H1 (cell line): ENCODE results near the gene COL20A1. TPM values are rescaled to one million over a fixed set of nuclear protein-coding genes. Genes with fewer than 3 reads are reported as not detected.

Experiments used
- CTCF ChIA-PET: fragments of 300-600 bp; sonication (Branson Sonifier 250); formaldehyde crosslinking; loops from one replicate; lab custom pipeline; 2021; ENCODE audit not compliant: partially characterized antibody; lab: Charles Lee
- POLR2A ChIA-PET: fragments of 300-600 bp; sonication (Branson Sonifier 250); formaldehyde crosslinking; loops from one replicate; lab custom pipeline; 2021; ENCODE audit warnings: inconsistent platforms; ENCODE audit not compliant: partially characterized antibody; lab: Charles Lee
- DNase-seq, 2 experiments: peaks; one replicate each; pipeline versions ENCODE4 v3.0.0 to v3.0.0-alpha.2; 2010 to 2022; ENCODE audit warnings: low spot score in 2 of 2, low read depth in 1 of 2, mixed read lengths in 1 of 2
- FAIRE-seq: peaks from 2 replicates; lab custom pipeline; 2011; peaks lifted over from hg19 to GRCh38; lab: Jason Lieb, UNC
- H2AFZ ChIP-seq: 2 replicates; pipeline ENCODE4 v1.8.1; 2012; ENCODE audit warnings: low read length, inconsistent platforms
- H2AK5ac ChIP-seq: 2 replicates; pipeline ENCODE4 v1.6.1; 2013; ENCODE audit warnings: low read depth, low read length
- H2BK120ac ChIP-seq: replicated peaks from 2 replicates; pipeline ENCODE3; 2013; ENCODE audit warnings: low read depth, low read length, inconsistent platforms
- H2BK12ac ChIP-seq: 2 replicates; pipeline ENCODE4 v1.6.1; 2013; ENCODE audit warnings: low read depth, low read length
- H2BK15ac ChIP-seq: 2 replicates; pipeline ENCODE4 v1.6.1; 2013; ENCODE audit warnings: low read length
- H2BK20ac ChIP-seq: 2 replicates; pipeline ENCODE4 v1.6.1; 2013; ENCODE audit warnings: low read length
- H2BK5ac ChIP-seq: 2 replicates; pipeline ENCODE4 v1.6.1; 2013; ENCODE audit warnings: low read depth, low read length
- H3K14ac ChIP-seq: 2 replicates; pipeline ENCODE4 v1.6.1; 2013; ENCODE audit warnings: inconsistent platforms; ENCODE audit not compliant: insufficient read length
- H3K18ac ChIP-seq: 2 replicates; pipeline ENCODE4 v1.6.1; 2013; ENCODE audit warnings: low read length; ENCODE audit errors: extremely low read depth
- H3K23ac ChIP-seq: 2 replicates; pipeline ENCODE4 v1.6.1; 2013; ENCODE audit warnings: inconsistent platforms; ENCODE audit not compliant: insufficient read length
- H3K23me2 ChIP-seq: 2 replicates; pipeline ENCODE4 v1.6.1; 2013; ENCODE audit warnings: low read depth, low read length
- H3K27ac ChIP-seq: 2 replicates; pipeline ENCODE4 v1.6.1; 2011; ENCODE audit warnings: low read depth, low read length, inconsistent platforms
- H3K27me3 ChIP-seq, 4 experiments: replicated peaks in 1 of 4; 1 replicate in 1 of 4; 2 replicates in 3 of 4; pipeline versions ENCODE4 v1.6.1 to v1.8.1; 2011 to 2013; ENCODE audit warnings: low read length in 3 of 4, mild to moderate bottlenecking in 3 of 4, inconsistent platforms in 2 of 4, mixed read lengths in 2 of 4, moderate library complexity in 1 of 4; ENCODE audit not compliant: control insufficient read depth in 3 of 4, insufficient read depth in 3 of 4; ENCODE audit errors: extremely low read depth in 1 of 4
- H3K36me3 ChIP-seq, 4 experiments: 2 replicates each; pipeline versions ENCODE4 v1.6.1 to v1.8.1; 2011 to 2013; ENCODE audit warnings: mild to moderate bottlenecking in 4 of 4, low read length in 3 of 4, moderate library complexity in 2 of 4, control low read depth in 1 of 4, inconsistent platforms in 1 of 4; ENCODE audit not compliant: insufficient read depth in 4 of 4, control insufficient read depth in 2 of 4
- H3K4ac ChIP-seq: replicated peaks from 2 replicates; pipeline ENCODE3; 2013; ENCODE audit warnings: low read length, low read depth, mixed read lengths, inconsistent platforms; ENCODE audit not compliant: insufficient read length
- H3K4me1 ChIP-seq, 4 experiments: replicated peaks in 1 of 4; 1 replicate in 1 of 4; 2 replicates in 3 of 4; pipeline versions ENCODE4 v1.6.1 to v1.8.1; 2011 to 2013; ENCODE audit warnings: low read length in 3 of 4, inconsistent platforms in 2 of 4, mixed read lengths in 1 of 4; ENCODE audit not compliant: insufficient read depth in 4 of 4, control insufficient read depth in 3 of 4
- H3K4me2 ChIP-seq, 2 experiments: 2 replicates each; pipeline versions ENCODE4 v1.6.1 to v1.8.1; 2011 to 2013; ENCODE audit warnings: low read depth in 2 of 2, low read length in 2 of 2, control low read depth in 1 of 2, inconsistent platforms in 1 of 2, mild to moderate bottlenecking in 1 of 2; ENCODE audit not compliant: insufficient read depth in 1 of 2
- H3K4me3 ChIP-seq, 4 experiments: fragments of 200-600, 300-600 bp in 1 of 4; sonication (generic), shearing (Covaris generic), sonication (Bioruptor Twin) in 1 of 4; 2 replicates each; pipeline versions ENCODE4 v1.5.1 to v1.8.1; 2011 to 2016; ENCODE audit warnings: low read length in 4 of 4, low read depth in 3 of 4, control low read depth in 2 of 4, inconsistent platforms in 2 of 4, mild to moderate bottlenecking in 2 of 4, mixed read lengths in 1 of 4, moderate library complexity in 1 of 4; ENCODE audit not compliant: insufficient read depth in 2 of 4; ENCODE audit errors: extremely low read depth in 1 of 4
- H3K56ac ChIP-seq: replicated peaks from 2 replicates; pipeline ENCODE3; 2013; ENCODE audit warnings: low read depth, mild to moderate bottlenecking, mixed read lengths, low read length, inconsistent platforms; ENCODE audit not compliant: insufficient read length
- H3K79me1 ChIP-seq: 2 replicates; pipeline ENCODE4 v1.6.1; 2013; ENCODE audit warnings: low read depth, low read length, control low read depth
- H3K79me2 ChIP-seq, 2 experiments: 2 replicates each; pipeline versions ENCODE4 v1.6.1 to v1.8.1; 2012 to 2013; ENCODE audit warnings: low read length in 2 of 2, mild to moderate bottlenecking in 2 of 2, inconsistent platforms in 1 of 2; ENCODE audit not compliant: insufficient read depth in 2 of 2, control insufficient read depth in 1 of 2
- H3K9ac ChIP-seq, 4 experiments: replicated peaks in 1 of 4; 1 replicate in 1 of 4; 2 replicates in 3 of 4; pipeline versions ENCODE4 v1.6.1 to v1.8.1; 2011 to 2013; ENCODE audit warnings: low read depth in 3 of 4, low read length in 3 of 4, control low read depth in 2 of 4, mild to moderate bottlenecking in 2 of 4, moderate library complexity in 2 of 4, inconsistent platforms in 1 of 4; ENCODE audit errors: extremely low read depth in 1 of 4
- H3K9me3 ChIP-seq, 2 experiments: 2 replicates each; pipeline versions ENCODE4 v1.6.1 to v1.8.1; 2012 to 2013; ENCODE audit warnings: mild to moderate bottlenecking in 2 of 2, moderate library complexity in 2 of 2, control low read depth in 1 of 2, inconsistent platforms in 1 of 2, low read depth in 1 of 2, low read length in 1 of 2, mixed read lengths in 1 of 2; ENCODE audit not compliant: insufficient read depth in 2 of 2
- H4K20me1 ChIP-seq, 2 experiments: replicated peaks in 1 of 2; 2 replicates each; pipeline versions ENCODE3 to v1.8.1; 2011 to 2013; ENCODE audit warnings: inconsistent platforms in 2 of 2, low read length in 2 of 2, mild to moderate bottlenecking in 1 of 2; ENCODE audit not compliant: insufficient read depth in 2 of 2, control insufficient read depth in 1 of 2
- H4K5ac ChIP-seq: 2 replicates; pipeline ENCODE4 v1.6.1; 2013; ENCODE audit warnings: low read length, low read depth, mixed read lengths, inconsistent platforms; ENCODE audit not compliant: insufficient read length
- H4K8ac ChIP-seq: 2 replicates; pipeline ENCODE4 v1.8.0; 2013; ENCODE audit warnings: mild to moderate bottlenecking, moderate library complexity, low read length, inconsistent platforms; ENCODE audit not compliant: insufficient read depth; ENCODE audit errors: extremely low read depth
- H4K91ac ChIP-seq: replicated peaks from 2 replicates; pipeline ENCODE3; 2013; ENCODE audit warnings: low read length, mixed read lengths, inconsistent platforms; ENCODE audit not compliant: insufficient read length
- BCL11A ChIP-seq, 2 experiments: IDR thresholded peaks; one replicate each; pipeline ENCODE4 v1.6.1; 2011; ENCODE audit warnings: low read depth in 2 of 2, low read length in 2 of 2, mild to moderate bottlenecking in 2 of 2
- CBX5 ChIP-seq: fragments of 300-800, 300-1000 bp; sonication (generic); IDR thresholded peaks from 2 replicates; pipeline ENCODE4 v1.7.1; 2016; ENCODE audit warnings: antibody characterized with exemption, low read length, low read depth
- CEBPB ChIP-seq: IDR thresholded peaks from 2 replicates; pipeline ENCODE4 v1.6.1; 2012; ENCODE audit warnings: low read depth, low read length
- GABPA ChIP-seq: IDR thresholded peaks from 2 replicates; pipeline ENCODE4 v1.6.1; 2011; ENCODE audit warnings: mild to moderate bottlenecking, low read length, moderate library complexity, borderline replicate concordance; ENCODE audit not compliant: insufficient read depth
- KDM4A ChIP-seq: IDR thresholded peaks from one replicate; pipeline ENCODE4 v1.7.1; 2012; ENCODE audit warnings: low read depth, mild to moderate bottlenecking, moderate library complexity, low read length, inconsistent platforms; ENCODE audit not compliant: severe bottlenecking
- POLR2A ChIP-seq, 2 experiments: IDR thresholded peaks; 1 replicate in 1 of 2; 2 replicates in 1 of 2; pipeline ENCODE4 v1.6.1; 2011; ENCODE audit warnings: low read depth in 2 of 2, low read length in 2 of 2, mild to moderate bottlenecking in 2 of 2; ENCODE audit errors: control extremely low read depth in 1 of 2
- RAD21 ChIP-seq, 2 experiments: IDR thresholded peaks in 1 of 2; conservative IDR thresholded peaks in 1 of 2; 2 replicates each; pipeline ENCODE4 v1.6.1; 2011; ENCODE audit warnings: low read depth in 2 of 2, low read length in 2 of 2, improper control_type of control experiment in 1 of 2, inconsistent platforms in 1 of 2, mild to moderate bottlenecking in 1 of 2, moderate library complexity in 1 of 2
- SAP30 ChIP-seq: fragments of 300-600 bp; sonication (generic); IDR thresholded peaks from 2 replicates; pipeline ENCODE4 v1.7.1; 2012; ENCODE audit warnings: low read length, moderate library complexity, mild to moderate bottlenecking, inconsistent platforms; ENCODE audit not compliant: insufficient read depth, insufficient replicate concordance
- SIX5 ChIP-seq: IDR thresholded peaks from 2 replicates; pipeline ENCODE4 v1.6.1; 2011; ENCODE audit warnings: mild to moderate bottlenecking, low read depth, low read length
- WGBS, 2 experiments: shearing (Covaris generic) in 1 of 2; methylation state at CpG; one replicate each; pipeline versions ENCODE4 v1.1.6 to v1.1.7; 2013 to 2015; ENCODE audit warnings: low lambda C conversion rate in 2 of 2, mixed read lengths in 2 of 2, inconsistent platforms in 1 of 2, low coverage in 1 of 2, missing lambda C conversion rate in 1 of 2; ENCODE audit not compliant: insufficient replicate concordance in 2 of 2, insufficient coverage in 1 of 2, insufficient read length in 1 of 2; ENCODE audit errors: extremely low coverage in 1 of 2, missing lambda C conversion rate in 1 of 2; 5-methylcytosine and 5-hydroxymethylcytosine counted together
- polyA plus RNA-seq, 7 experiments: library from polyadenylated mRNA; depleted of rRNA in 3 of 7; stranded (reverse) in 5 of 7; unstranded in 2 of 7; fragments of >200 nt in 5 of 7; fragments of 200-250 nt in 2 of 7; gene quantifications; 1 replicate in 5 of 7; 2 replicates in 1 of 7; 4 replicates in 1 of 7; pipeline versions ENCODE4 v1.2.1 to v1.2.3, GENCODE V29; 2011 to 2013; ENCODE audit warnings: missing spikeins in 2 of 7, mixed read lengths in 2 of 7
- total RNA-seq: library from RNA; stranded (reverse); fragmentation: NEBNext Ultra II Directional; extraction: Animal tissue kit (Norgen Biotek cat#: 25700); gene quantifications from 2 replicates; pipeline ENCODE4 v1.2.1, GENCODE V29; 2021
- TF ChIP-seq, protein P1 (sequence below): IDR thresholded peaks from 2 replicates; pipeline ENCODE4 v1.6.1; 2012; ENCODE audit warnings: inconsistent platforms

COL20A1 gene
- total and polyA plus RNA-seq, 2 of the 8 experiments (the other 6 are each of a cell fraction or from before 2014, with no cell fraction given), result 0.19 to 0.21 TPM

DNA sequence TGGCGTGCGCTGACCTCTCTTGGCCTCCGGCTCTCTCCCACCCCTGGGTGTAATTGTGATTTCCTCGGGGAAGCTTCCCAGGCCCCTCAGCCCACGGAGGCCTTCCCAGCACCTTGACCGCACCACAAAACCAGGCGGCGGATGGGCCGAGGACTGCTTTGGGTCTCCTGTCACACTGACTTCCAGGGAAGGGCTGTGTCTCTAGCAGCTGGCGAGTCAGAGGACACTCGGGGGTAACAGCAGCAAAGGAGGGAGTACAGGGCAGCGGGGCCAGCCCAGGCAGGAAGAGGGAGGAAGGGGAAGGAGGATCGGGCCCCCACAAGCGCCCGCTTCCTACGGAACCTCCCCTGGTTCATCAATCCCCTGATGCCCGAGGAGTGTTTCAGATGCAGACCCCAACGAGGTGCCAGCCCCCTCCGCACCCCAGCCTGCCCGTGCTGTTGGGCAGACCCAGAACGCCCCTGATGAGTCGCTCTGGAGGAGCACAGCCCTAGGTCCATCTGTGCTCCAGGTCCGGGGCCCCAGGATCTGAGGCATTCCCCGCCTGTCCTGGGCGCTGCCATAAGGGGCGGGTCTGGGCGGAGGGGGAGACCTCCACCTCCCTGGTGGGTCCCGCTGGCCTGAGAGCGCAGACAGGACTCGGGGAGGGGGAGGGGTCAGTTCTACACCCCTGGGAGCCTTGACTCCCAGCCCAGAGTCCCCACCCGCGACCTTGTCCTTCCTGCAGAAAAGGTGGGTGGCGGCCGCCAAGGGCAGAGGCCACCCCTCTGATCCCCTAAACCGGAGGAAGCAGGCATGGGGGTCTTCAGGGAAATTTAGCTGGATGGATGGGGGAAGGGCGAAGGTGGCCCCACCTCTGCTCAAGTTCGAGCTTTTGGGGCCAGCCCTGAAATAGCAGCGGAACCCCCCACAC, 67.2 kb downstream of the COL20A1 start:
- no peak overlapping the region; the same call in 1 of the 2 replicates for H2AFZ ChIP-seq
- DNase-seq, result no peak
- TF ChIP-seq RAD21 (IDR thresholded peaks at IDR 0.05 in 1 of 2, conservative IDR thresholded peaks at IDR 0.05 in 1 of 2; ENCODE audit: low read depth in 2 of 2, low read length in 2 of 2) (no peak), SAP30 (no peak), SIX5 (no peak), CEBPB (no peak), CBX5 (no peak), KDM4A (no peak), GABPA (0 out of 2 replicates have a peak, but pooled peaks have one; percentile 10), POLR2A (IDR thresholded peaks at IDR 0.05; ENCODE audit: control extremely low read depth in 1 of 2, low read depth in 2 of 2, low read length in 2 of 2) (no peak), BCL11A (IDR thresholded peaks at IDR 0.05; ENCODE audit: low read depth in 2 of 2, low read length in 2 of 2) (no peak)
- TF ChIP-seq, protein P1, sequence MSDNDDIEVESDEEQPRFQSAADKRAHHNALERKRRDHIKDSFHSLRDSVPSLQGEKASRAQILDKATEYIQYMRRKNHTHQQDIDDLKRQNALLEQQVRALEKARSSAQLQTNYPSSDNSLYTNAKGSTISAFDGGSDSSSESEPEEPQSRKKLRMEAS, result no peak

More for the DNA sequence above, 67.2 kb downstream of the COL20A1 start:
- whole genome bisulfite sequencing, 2 experiments, result 44% methylated on average over 28 of the region's 38 CpGs; no CpG with 5 or more reads in 1 of the 2 experiments
- Histone ChIP-seq H3K4ac (no peak overlapping the region), H3K27me3 (peaks cover 0 to 29% (median 18%) of the 10 kb centered on the region in 4 experiments; a peak in 6 of 7 replicates), H4K8ac (peak overlapping the region; percentile 71; the same call in 1 of the 2 replicates), H2BK12ac (no peak overlapping the region), H2BK15ac (no peak overlapping the region), H3K4me2 (peak overlapping the region; percentile 72 to 81), H3K4me3 (peak overlapping the region; percentile 50 to 73 (median 52)), H3K23me2 (peaks cover 10% of the 10 kb centered on the region; the same call in 1 of the 2 replicates), H2BK120ac (peak overlapping the region; percentile 64), H3K23ac (no peak overlapping the region), H3K27ac (no peak overlapping the region), H2BK20ac (no peak overlapping the region), H3K79me2 (no peaks in the 10 kb centered on the region), H4K20me1 (peaks cover 0 to 4% of the 10 kb centered on the region in 2 experiments), H3K36me3 (no peaks in the 10 kb centered on the region), H4K91ac (no peak overlapping the region), H4K5ac (no peak overlapping the region), H3K9ac (no peak overlapping the region), H3K56ac (no peak overlapping the region), H3K14ac (no peak overlapping the region), H2BK5ac (no peak overlapping the region), H3K4me1 (peaks cover 0 to 21% (median 15%) of the 10 kb centered on the region in 4 experiments; a peak in 6 of 7 replicates), H3K79me1 (no peaks in the 10 kb centered on the region), H3K18ac (no peak overlapping the region; the same call in 1 of the 2 replicates), H3K9me3 (no peaks in the 10 kb centered on the region), H2AK5ac (no peak overlapping the region)
- FAIRE-seq, result no peak
- CTCF ChIA-PET, result interaction anchor here (0.6 to 8.1 kb wide), 8 partner anchors 10 to 1166 kb away, joined by 3 to 85 read pairs (median 4); no protein-coding TSS in a partner anchor
- POLR2A ChIA-PET, result interaction anchor here (0.7 to 1.7 kb wide), 8 partner anchors 10 to 160 kb away, joined by 3 to 5 read pairs (median 3); partner anchors contain the start of gene PPDPF
